Nephron progenitor cell (in vitro differentiated cells): ENCODE measurements around the gene MYBPHL.
A peak's percentile ranks its signal among the peaks of the same experiment; 100 is the strongest.

ENCODE experiments used
- DNase-seq: peaks from one replicate; pipeline ENCODE4 v3.0.0; 2021
- H3K27ac Mint-ChIP-seq: 2 replicates; pipeline ENCODE4 v1.8.0; 2021; ENCODE audit warnings: mild to moderate bottlenecking, moderate library complexity, mixed read lengths
- H3K27me3 Mint-ChIP-seq: 2 replicates; pipeline ENCODE4 v1.8.0; 2021; ENCODE audit warnings: mild to moderate bottlenecking, low read depth, mixed read lengths; ENCODE audit not compliant: poor library complexity
- H3K36me3 Mint-ChIP-seq: 2 replicates; pipeline ENCODE4 v1.8.0; 2021; ENCODE audit warnings: low read depth, mixed read lengths
- H3K4me1 Mint-ChIP-seq: 2 replicates; pipeline ENCODE4 v1.8.0; 2021; ENCODE audit warnings: mixed read lengths
- H3K4me3 Mint-ChIP-seq: 2 replicates; pipeline ENCODE4 v1.8.0; 2021; ENCODE audit warnings: mild to moderate bottlenecking, moderate library complexity, mixed read lengths
- H3K9me3 Mint-ChIP-seq: 2 replicates; pipeline ENCODE4 v1.8.0; 2021; ENCODE audit warnings: mild to moderate bottlenecking, moderate library complexity, mixed read lengths
- TF ChIP-seq, protein P1 (sequence below): fragments of 200-600 bp; sonication (generic); IDR thresholded peaks from 2 replicates; pipeline ENCODE4 v1.5.0; 2021; ENCODE audit warnings: antibody characterized with exemption

The MYBPHL gene

GRCh38 chr1:109281680-109282496 lies 24.9 kb downstream of the MYBPHL start:
- Mint-ChIP-seq H3K27me3 (no peaks in the 10 kb centered on the region), H3K36me3 (peaks cover 26% of the 10 kb centered on the region), H3K4me3 (peak overlapping the region; percentile 100), H3K9me3 (peaks cover 2% of the 10 kb centered on the region), H3K27ac (no peak overlapping the region), H3K4me1 (peaks cover 65% of the 10 kb centered on the region)
- TF ChIP-seq, protein P1, sequence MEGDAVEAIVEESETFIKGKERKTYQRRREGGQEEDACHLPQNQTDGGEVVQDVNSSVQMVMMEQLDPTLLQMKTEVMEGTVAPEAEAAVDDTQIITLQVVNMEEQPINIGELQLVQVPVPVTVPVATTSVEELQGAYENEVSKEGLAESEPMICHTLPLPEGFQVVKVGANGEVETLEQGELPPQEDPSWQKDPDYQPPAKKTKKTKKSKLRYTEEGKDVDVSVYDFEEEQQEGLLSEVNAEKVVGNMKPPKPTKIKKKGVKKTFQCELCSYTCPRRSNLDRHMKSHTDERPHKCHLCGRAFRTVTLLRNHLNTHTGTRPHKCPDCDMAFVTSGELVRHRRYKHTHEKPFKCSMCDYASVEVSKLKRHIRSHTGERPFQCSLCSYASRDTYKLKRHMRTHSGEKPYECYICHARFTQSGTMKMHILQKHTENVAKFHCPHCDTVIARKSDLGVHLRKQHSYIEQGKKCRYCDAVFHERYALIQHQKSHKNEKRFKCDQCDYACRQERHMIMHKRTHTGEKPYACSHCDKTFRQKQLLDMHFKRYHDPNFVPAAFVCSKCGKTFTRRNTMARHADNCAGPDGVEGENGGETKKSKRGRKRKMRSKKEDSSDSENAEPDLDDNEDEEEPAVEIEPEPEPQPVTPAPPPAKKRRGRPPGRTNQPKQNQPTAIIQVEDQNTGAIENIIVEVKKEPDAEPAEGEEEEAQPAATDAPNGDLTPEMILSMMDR, result no peak
- no peak for DNase-seq

- peaks cover 26% of the 10 kb centered on the region for H3K36me3 Mint-ChIP-seq
Measured at GRCh38 chr1:109280862-109281261, 25.9 kb downstream of the MYBPHL start.

GRCh38 chr1:109279615-109280278 lies 27.1 kb downstream of the MYBPHL start:
- Mint-ChIP-seq H3K9me3 (no peaks in the 10 kb centered on the region), H3K4me1 (peaks cover 86% of the 10 kb centered on the region), H3K36me3 (peaks cover 26% of the 10 kb centered on the region), H3K27ac (peak overlapping the region; percentile 85), H3K27me3 (no peaks in the 10 kb centered on the region), H3K4me3 (peak overlapping the region; percentile 68)
- TF ChIP-seq, protein P1, result no peak
- DNase-seq, result no peak

More at GRCh38 chr1:109280862-109281261, 25.9 kb downstream of the MYBPHL start:
- no peak for DNase-seq
- Mint-ChIP-seq H3K9me3 (no peaks in the 10 kb centered on the region), H3K27ac (peak overlapping the region; percentile 91), H3K4me1 (peaks cover 75% of the 10 kb centered on the region), H3K4me3 (peak overlapping the region; percentile 100), H3K27me3 (no peaks in the 10 kb centered on the region)
- TF ChIP-seq, protein P1, result no peak

- Mint-ChIP-seq H3K27ac (no peak overlapping the region), H3K9me3 (no peaks in the 10 kb centered on the region), H3K27me3 (no peaks in the 10 kb centered on the region), H3K4me1 (peaks cover 87% of the 10 kb centered on the region), H3K36me3 (peaks cover 32% of the 10 kb centered on the region), H3K4me3 (no peak overlapping the region)
- TF ChIP-seq, protein P1, result peak; percentile 93
- DNase-seq, result peak; percentile 83
Measured at GRCh38 chr1:109277434-109278204, 29.2 kb downstream of the MYBPHL start.

DNA sequence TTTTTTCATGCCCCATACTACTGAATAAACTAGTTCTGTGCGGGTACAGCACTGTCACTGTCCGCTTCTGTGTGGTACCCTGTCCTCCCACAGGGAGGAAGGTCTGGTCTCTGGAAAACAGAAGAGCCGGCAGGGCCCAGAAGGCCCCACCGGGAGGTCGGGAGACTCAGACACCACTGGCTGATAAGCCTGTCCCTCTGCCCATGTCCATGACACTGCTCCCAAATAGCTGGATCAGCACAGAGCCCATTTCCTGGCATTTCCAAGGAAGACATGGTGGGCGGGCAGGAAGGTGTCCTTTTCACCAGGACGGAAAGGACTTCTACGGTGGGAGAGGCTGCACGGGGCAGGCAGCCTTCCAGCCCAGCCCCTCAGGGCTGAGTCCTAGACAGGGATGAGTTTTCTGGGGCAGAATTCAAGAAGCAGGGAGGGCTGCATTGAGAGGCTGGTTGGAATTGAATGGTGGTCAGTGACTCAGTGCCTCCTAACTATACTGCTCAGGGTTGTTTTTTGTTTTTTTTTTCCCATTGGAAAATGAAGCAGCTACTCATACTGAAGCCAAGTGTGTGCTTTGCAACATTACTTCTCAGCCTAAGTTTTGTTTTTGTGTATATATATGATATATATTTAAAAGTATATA lies 31.0 kb downstream of the MYBPHL start:
- TF ChIP-seq, protein P1, result no peak
- peaks cover 26% of the 10 kb centered on the region for H3K36me3 Mint-ChIP-seq
- H3K4me3 Mint-ChIP-seq, result peak overlapping the region; percentile 52
- no peaks in the 10 kb centered on the region for H3K27me3 Mint-ChIP-seq
- no peak for DNase-seq
- H3K4me1 Mint-ChIP-seq, result peaks cover 85% of the 10 kb centered on the region
- H3K27ac Mint-ChIP-seq, result peak overlapping the region; percentile 64
- H3K9me3 Mint-ChIP-seq, result no peaks in the 10 kb centered on the region
